ENCODE measurements around the gene PLD6. TPM values are rescaled to one million over a fixed set of nuclear protein-coding genes. Genes with fewer than 3 reads are reported as not detected.
"Not testable (repeated sequence)": the region's sequence is repeated elsewhere in the genome, so short reads cannot be mapped to it uniquely, and the experiment has no call there.

The PLD6 gene
- polyA plus RNA-seq, 1 donor (not counting 4 experiments of a cell fraction or from before 2014, with no cell fraction given), result 1.6 TPM

DNA sequence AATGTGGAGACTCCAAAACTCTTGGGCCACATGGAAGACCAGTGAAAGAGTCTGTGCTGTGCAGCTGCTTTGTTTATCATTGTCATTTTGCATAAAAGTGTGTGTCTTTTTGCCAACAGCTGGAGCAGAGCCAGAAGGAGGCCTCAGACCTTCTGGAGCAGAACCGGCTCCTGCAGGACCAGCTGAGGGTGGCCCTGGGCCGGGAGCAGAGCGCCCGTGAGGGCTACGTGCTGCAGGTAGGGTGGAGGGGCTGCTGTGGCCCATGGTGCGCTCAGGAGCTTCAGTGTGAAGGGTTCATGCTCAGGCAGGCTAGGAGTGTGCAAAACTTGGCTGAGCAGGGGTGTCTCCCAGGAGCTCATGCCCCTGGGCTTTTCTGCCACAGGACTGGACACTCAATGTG is 45.0 kb downstream of the PLD6 start:
- Histone ChIP-seq H2AFZ (ENCODE audit: control insufficient read depth, low read length) (no peak overlapping the region), H3K4me3 (ENCODE audit: control insufficient read depth in 2 of 3, extremely low read depth in 1 of 3, insufficient read depth in 2 of 3, low read depth in 1 of 3, low read length in 3 of 3) (no peak overlapping the region), H3K9me3 (ENCODE audit: control insufficient read depth, low read depth, low read length) (no peaks in the 10 kb centered on the region), H3K4me1 (ENCODE audit: control insufficient read depth, extremely low read depth, insufficient read depth, low read length) (peaks cover 9% of the 10 kb centered on the region), H3K79me2 (ENCODE audit: control insufficient read depth, insufficient read depth, low read length) (peaks cover 2% of the 10 kb centered on the region), H3K9me1 (ENCODE audit: control insufficient read depth, extremely low read depth, insufficient read depth, low read length) (peaks cover 2% of the 10 kb centered on the region), H3K4me2 (ENCODE audit: control insufficient read depth, extremely low read depth, insufficient read depth, low read depth, low read length) (no peak overlapping the region), H3K36me3 (ENCODE audit: control insufficient read depth in 2 of 2, extremely low read depth in 1 of 2, insufficient read depth in 2 of 2, low read length in 2 of 2) (peaks cover 49 to 64% of the 10 kb centered on the region in 2 experiments), H3K27ac (ENCODE audit: control insufficient read depth, insufficient read depth, low read length) (no peak overlapping the region), H3K27me3 (ENCODE audit: control insufficient read depth, extremely low read depth, insufficient read depth, low read length) (no peaks in the 10 kb centered on the region), H4K20me1 (ENCODE audit: control insufficient read depth, extremely low read depth, insufficient read depth, low read length) (peaks cover under 1% of the 10 kb centered on the region), H3K9ac (ENCODE audit: control insufficient read depth, extremely low read depth, insufficient read depth, low read length) (no peak overlapping the region)
- FAIRE-seq (no peak), DNase-seq (ENCODE audit: low read depth, low spot score) (no peak)
- no peak for TF ChIP-seq CTCF (optimal IDR thresholded peaks at IDR 0.05 in 1 of 3, IDR thresholded peaks at IDR 0.05 in 1 of 3, conservative IDR thresholded peaks at IDR 0.05 in 1 of 3; ENCODE audit: extremely low read depth in 1 of 3, insufficient read depth in 2 of 3, low read length in 3 of 3)
- TF ChIP-seq EZH2 (IDR thresholded peaks at IDR 0.05; ENCODE audit: low read length), result no peak
- dilution Hi-C loops (cut with MboI; ENCODE audit: extremely low pct_ligation_motif_present, low sequenced_read_pairs), result no loop called here

DNA sequence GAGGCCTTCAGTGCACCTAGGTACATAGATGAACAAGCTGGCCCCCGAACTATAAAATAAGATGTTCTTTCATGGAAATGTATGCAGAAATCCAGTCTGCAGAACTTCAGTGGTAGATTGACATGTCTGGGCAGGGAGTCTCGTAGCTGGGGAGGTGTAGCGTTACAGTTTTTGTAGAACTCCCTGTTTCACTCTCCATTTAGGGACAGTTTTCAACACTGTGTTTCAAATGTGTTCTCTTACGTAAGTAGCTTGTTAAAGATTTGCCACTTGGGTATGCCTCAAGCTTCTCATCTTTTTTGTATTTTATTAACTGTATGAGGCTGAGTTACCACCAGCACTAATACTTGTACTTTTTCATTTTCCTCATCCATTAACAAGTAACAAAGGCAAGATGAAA is 46.6 kb downstream of the PLD6 start:
- Histone ChIP-seq H3K4me2 (ENCODE audit: control insufficient read depth, extremely low read depth, insufficient read depth, low read depth, low read length) (no peak overlapping the region), H3K27ac (ENCODE audit: control insufficient read depth, insufficient read depth, low read length) (no peak overlapping the region), H3K4me1 (ENCODE audit: control insufficient read depth, extremely low read depth, insufficient read depth, low read length) (peaks cover 21% of the 10 kb centered on the region), H3K4me3 (ENCODE audit: control insufficient read depth in 2 of 3, extremely low read depth in 1 of 3, insufficient read depth in 2 of 3, low read depth in 1 of 3, low read length in 3 of 3) (no peak overlapping the region), H3K9me3 (ENCODE audit: control insufficient read depth, low read depth, low read length) (no peaks in the 10 kb centered on the region), H4K20me1 (ENCODE audit: control insufficient read depth, extremely low read depth, insufficient read depth, low read length) (peaks cover 6% of the 10 kb centered on the region), H3K27me3 (ENCODE audit: control insufficient read depth, extremely low read depth, insufficient read depth, low read length) (no peaks in the 10 kb centered on the region), H3K9ac (ENCODE audit: control insufficient read depth, extremely low read depth, insufficient read depth, low read length) (no peak overlapping the region), H2AFZ (ENCODE audit: control insufficient read depth, low read length) (no peak overlapping the region), H3K79me2 (ENCODE audit: control insufficient read depth, insufficient read depth, low read length) (peaks cover 2% of the 10 kb centered on the region), H3K36me3 (ENCODE audit: control insufficient read depth in 2 of 2, extremely low read depth in 1 of 2, insufficient read depth in 2 of 2, low read length in 2 of 2) (peaks cover 45 to 58% of the 10 kb centered on the region in 2 experiments), H3K9me1 (ENCODE audit: control insufficient read depth, extremely low read depth, insufficient read depth, low read length) (peaks cover 3% of the 10 kb centered on the region)
- DNase-seq (ENCODE audit: low read depth, low spot score) (no peak), FAIRE-seq (no peak)
- dilution Hi-C loops (cut with MboI; ENCODE audit: extremely low pct_ligation_motif_present, low sequenced_read_pairs), result no loop called here
- no peak for TF ChIP-seq CTCF (optimal IDR thresholded peaks at IDR 0.05 in 1 of 3, IDR thresholded peaks at IDR 0.05 in 1 of 3, conservative IDR thresholded peaks at IDR 0.05 in 1 of 3; ENCODE audit: extremely low read depth in 1 of 3, insufficient read depth in 2 of 3, low read length in 3 of 3)
- TF ChIP-seq EZH2 (IDR thresholded peaks at IDR 0.05; ENCODE audit: low read length), result no peak

- H3K4me1 ChIP-seq (ENCODE audit: control insufficient read depth, extremely low read depth, insufficient read depth, low read length), result peaks cover 22% of the 10 kb centered on the region
- H3K9ac ChIP-seq (ENCODE audit: control insufficient read depth, extremely low read depth, insufficient read depth, low read length); FAIRE-seq: not testable (repeated sequence)
Observed at GRCh38 chr17:17158506-17158905, 47.6 kb downstream of the PLD6 start.

More at GRCh38 chr17:17158506-17158905, 47.6 kb downstream of the PLD6 start:
- H3K4me2 ChIP-seq (ENCODE audit: control insufficient read depth, extremely low read depth, insufficient read depth, low read depth, low read length); DNase-seq (ENCODE audit: low read depth, low spot score); dilution Hi-C loops (cut with MboI; ENCODE audit: extremely low pct_ligation_motif_present, low sequenced_read_pairs); H3K79me2 ChIP-seq (ENCODE audit: control insufficient read depth, insufficient read depth, low read length); H3K27me3 ChIP-seq (ENCODE audit: control insufficient read depth, extremely low read depth, insufficient read depth, low read length); H3K9me3 ChIP-seq (ENCODE audit: control insufficient read depth, low read depth, low read length); H3K4me3 ChIP-seq (ENCODE audit: control insufficient read depth in 2 of 3, extremely low read depth in 1 of 3, insufficient read depth in 2 of 3, low read depth in 1 of 3, low read length in 3 of 3); H4K20me1 ChIP-seq (ENCODE audit: control insufficient read depth, extremely low read depth, insufficient read depth, low read length); H3K27ac ChIP-seq (ENCODE audit: control insufficient read depth, insufficient read depth, low read length); H2AFZ ChIP-seq (ENCODE audit: control insufficient read depth, low read length); H3K9me1 ChIP-seq (ENCODE audit: control insufficient read depth, extremely low read depth, insufficient read depth, low read length): not testable (repeated sequence)
- peaks cover 51 to 63% of the 10 kb centered on the region in 2 experiments for H3K36me3 ChIP-seq (ENCODE audit: control insufficient read depth in 2 of 2, extremely low read depth in 1 of 2, insufficient read depth in 2 of 2, low read length in 2 of 2)
